Measurements from ENCODE around the gene MASTL.

Gene MASTL

DNA sequence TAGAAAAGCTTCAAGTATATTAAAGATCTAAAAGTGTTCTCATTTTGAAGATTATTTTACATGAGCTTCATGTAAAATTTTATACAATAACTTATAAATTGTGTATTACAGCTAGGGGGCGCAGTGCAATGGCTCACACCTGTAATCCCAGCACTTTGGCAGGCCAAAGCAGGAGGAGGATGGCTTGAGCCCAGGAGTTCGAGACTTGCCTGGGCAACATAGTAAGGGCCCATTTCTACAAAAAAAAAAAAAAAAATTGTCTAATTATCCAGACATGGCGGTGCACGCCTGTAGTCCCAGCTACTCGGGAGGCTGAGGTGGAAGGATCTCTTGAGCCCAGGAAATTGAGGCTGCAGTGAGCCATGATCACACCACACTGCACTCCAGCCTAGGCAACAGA, 68.8 kb downstream of the MASTL start:
- DNase-seq (ENCODE audit: low spot score), result no peak
- peak; percentile 34 for TF ChIP-seq CTCF (IDR thresholded peaks at IDR 0.05; ENCODE audit: extremely low read depth, missing control alignments)

DNA sequence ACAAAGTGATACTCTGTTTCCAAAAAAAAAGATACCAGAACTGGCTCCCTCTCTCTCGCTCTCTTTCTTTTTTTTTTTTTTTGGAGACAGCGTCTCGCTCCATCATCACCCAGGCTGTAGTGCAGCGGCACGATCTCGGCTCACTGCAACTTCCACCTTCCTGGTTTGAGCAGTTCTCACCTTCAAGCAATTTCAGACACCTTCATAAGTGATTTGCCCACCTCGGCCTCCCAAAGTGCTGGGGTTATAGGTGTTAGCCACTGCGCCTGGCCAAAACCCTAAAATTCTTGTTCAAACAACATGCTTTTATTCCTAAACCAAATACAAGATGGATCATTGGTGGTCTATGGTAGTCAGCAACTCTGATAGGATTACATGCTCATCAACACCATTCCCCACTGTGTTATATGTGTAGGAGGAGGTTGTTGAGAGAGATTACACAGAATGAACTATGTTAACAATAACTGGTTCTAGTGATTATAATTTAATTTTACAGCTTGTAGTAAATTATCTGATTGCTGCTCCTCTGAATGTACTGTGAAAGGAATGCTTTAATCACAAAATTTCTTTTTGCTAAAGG, 69.9 kb downstream of the MASTL start:
- DNase-seq (ENCODE audit: low spot score), result no peak
- TF ChIP-seq CTCF (IDR thresholded peaks at IDR 0.05; ENCODE audit: extremely low read depth, missing control alignments), result no peak

- DNase-seq (ENCODE audit: low spot score), result no peak
- no peak for TF ChIP-seq CTCF (IDR thresholded peaks at IDR 0.05; ENCODE audit: extremely low read depth, missing control alignments)
These were observed 70.6 kb downstream of the MASTL start for GRCh38 chr10:27225642-27226257.

DNA sequence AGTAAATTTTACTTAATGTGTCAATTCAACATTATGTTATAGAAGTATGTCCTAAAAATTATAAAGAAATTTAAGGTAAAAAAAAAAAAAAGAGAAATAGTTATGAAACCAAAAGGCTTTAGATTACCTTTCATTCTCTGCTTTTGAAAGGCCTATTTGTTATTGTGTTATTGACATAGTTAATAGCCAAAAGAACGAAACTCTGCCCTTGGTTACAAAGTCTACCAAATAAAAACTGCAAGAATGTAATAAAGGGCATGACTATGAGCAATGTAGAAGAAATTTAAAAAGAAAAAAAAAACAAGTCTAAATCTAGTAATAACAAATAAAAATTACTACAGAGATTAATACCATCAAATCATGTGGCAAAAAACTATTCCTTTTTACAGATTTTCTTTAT, 74.9 kb downstream of the MASTL start:
- no peak for TF ChIP-seq CTCF (IDR thresholded peaks at IDR 0.05; ENCODE audit: extremely low read depth, missing control alignments)
- no peak for DNase-seq (ENCODE audit: low spot score)

DNA sequence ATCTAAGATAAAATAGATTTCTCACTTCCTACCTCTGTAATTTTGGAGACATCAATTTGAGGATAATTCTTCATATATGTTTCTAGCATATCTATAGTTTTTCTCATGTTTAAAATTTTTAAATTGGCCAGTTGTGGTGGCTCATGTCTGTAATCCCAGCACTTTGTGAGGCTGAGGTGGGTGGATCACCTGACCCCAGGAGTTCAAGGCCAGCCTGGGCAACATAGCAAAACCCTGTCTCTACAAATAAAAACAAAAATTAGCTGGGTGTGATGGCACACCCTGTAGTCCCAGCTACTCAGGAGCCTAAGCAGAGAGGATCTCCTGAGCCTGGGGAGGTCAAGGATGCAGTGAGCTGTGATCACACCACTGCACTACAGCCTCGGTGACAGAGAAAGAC, 80.6 kb downstream of the MASTL start:
- no peak for TF ChIP-seq CTCF (IDR thresholded peaks at IDR 0.05; ENCODE audit: extremely low read depth, missing control alignments)
- no peak for DNase-seq (ENCODE audit: low spot score)
